HCEC 1CT (cell line): Measurements from ENCODE around the gene RFK.
A peak's percentile ranks its signal among the peaks of the same experiment; 100 is the strongest.

ENCODE experiments used
- DNase-seq: peaks from one replicate; pipeline ENCODE4 v3.0.0-alpha.2; 2017

The RFK gene

GRCh38 chr9:76405868-76406267 lies 11.6 kb upstream of the RFK start:
- DNase-seq, result no peak

GRCh38 chr9:76405340-76405739 lies 11.1 kb upstream of the RFK start:
- DNase-seq, result no peak

- no peak for DNase-seq
These were observed 10.2 kb upstream of the RFK start for GRCh38 chr9:76404401-76404800.

DNA sequence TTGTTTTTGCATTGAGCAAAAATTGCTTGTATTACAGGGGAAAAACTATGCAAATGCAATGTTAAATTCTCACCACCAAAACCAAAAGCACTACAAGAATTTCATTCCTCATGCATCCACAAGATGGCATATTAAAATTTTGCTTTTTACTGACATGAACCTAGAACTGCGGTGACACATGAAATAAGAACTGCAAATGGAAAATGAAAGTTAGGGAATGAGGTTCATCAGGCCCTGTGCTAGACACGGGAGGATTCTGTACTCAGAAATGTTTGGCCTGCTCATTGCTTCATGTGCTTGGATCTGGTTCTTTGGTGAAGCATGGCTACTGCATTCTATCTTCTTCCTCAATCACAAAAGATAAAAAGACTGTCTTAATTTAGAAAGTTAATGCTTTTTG lies 9.1 kb upstream of the RFK start:
- DNase-seq, result peak; percentile 85

DNA sequence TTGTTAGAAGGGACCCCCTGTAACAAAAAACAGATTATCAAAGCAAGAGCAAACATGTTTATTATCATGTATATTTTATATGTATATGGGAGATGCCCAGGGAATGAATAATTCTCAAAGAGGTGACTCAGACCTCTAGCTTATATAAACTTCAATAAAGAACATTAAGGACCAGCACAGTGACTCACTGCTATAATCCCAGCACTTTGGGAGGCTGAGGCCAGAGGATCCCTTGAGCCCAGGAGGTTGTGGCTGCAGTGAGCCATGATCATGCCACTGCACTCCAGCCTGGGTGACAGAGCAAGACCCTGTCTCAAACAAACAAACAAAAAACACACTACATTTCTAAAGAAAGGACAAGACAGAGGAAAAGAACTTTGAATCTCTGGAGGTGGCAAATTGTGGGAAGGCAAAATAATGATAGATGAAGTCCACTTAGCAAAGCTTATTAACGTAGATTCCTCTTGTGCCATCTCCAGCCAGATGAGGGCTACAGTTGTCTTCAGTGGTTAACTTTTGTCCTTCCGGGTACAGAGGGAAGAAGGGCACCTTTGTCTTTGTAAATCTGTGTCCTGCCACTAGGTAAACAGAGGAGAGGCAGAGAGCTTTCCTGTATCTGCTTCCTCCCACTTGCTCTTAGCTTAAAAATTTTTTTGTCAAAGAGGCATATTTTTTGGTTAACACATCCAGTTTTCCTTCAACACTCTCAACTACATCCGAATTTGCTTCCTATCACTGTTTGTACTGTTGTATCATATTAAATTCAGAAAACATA lies 7.5 kb upstream of the RFK start:
- peak; percentile 63 for DNase-seq

- DNase-seq, result no peak
These were observed 7.0 kb upstream of the RFK start for GRCh38 chr9:76401176-76401575.

DNA sequence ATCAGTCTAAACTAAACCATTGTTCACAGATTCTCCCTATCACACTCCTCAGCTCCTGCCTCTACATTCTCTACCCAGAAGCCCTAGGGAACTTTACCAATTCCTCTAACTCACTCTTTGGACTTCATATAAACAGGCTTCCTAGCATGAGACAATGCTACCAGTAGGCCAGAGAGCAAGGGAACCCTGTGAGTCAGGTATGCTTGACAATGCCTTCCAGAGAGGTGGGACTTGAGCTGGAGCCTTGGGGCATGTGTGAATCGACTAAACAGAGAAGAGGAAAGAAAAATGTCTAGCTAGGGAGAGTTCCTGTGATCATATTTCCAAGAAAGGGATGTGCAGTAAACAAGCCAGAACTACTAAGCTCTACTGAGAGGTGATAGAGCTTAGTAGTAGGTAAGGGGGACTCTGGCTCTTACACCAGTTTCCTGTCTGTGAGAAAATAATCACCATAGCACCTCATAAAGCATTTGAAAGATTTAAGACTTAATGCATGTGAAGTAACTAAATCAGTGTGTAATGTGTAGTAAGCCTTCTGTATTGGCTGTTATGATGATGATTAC lies 6.4 kb upstream of the RFK start:
- no peak for DNase-seq

- no peak for DNase-seq
These were observed 5.6 kb upstream of the RFK start for GRCh38 chr9:76399856-76400255.

DNA sequence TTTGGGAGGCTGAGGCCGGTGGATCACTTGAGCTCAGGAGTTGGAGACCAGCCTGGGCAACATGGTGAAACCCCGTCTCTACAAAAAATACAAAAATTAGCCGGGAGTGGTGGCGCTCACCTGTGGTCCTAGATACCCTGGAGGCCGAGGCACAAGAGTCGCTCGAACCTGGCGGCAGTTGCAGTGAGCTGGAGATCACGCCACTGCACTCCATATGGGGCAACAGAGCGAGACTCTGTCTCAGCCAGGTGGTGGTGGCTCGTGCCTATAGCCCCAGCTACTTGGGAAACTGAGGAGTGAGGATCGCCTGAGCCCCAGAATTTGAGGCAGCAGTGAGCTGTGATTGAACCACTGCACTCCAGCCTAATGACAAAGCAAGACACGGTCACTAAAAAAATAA lies 2.4 kb upstream of the RFK start:
- DNase-seq, result no peak

- no peak for DNase-seq
These were observed 1.9 kb upstream of the RFK start for GRCh38 chr9:76396144-76396543.

DNA sequence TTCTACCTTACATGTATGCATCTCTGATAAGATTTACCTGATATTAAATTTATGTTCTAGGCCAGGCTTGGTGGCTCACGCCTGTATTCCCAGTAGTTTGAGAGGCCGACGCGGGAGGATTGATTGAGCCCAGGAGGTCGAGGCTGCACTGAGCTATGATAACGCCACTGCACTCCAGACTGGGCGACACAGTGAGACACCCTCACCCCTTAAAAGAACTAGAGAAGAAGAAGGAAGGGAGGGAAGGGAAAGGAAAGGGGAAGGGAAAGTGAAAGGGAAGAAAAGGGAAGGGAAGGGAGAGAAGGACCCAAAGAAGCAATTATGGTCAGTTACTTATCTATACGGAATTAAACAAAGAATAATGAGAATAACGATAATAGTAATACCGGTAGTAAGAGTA lies 1.2 kb upstream of the RFK start:
- no peak for DNase-seq

DNA sequence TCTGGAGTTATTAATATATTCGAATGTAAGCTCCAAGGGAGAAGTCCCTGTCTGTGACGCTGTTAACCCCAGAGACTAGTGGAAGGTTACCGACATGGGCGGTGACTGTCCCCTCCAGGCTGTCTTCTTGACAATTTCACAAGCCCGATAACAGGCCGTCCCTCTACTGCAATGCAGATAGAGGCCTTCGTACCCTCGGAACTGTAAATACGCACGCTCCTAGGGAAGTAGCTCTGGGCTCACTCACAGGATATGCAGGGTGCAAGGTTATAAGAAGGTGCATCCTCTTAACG lies 680 bp upstream of the RFK start:
- DNase-seq, result no peak

DNA sequence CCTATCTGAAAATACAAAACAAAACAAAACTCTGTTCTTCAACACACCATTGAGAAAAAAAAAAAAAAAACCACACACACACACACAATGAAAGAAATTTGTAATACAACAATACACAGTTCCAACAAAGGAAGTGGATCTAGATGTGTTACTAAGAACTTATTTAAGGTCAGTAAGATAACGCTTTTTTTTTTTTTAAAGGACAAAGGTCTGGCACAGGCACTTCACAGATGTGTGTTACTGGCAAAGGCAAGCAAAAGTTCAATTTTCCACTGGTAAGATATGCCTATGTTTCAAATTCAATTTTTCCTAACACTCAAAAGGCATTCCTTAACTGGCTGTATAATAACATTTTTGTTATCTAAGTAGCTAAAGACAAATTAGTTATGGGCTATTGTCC lies 3.6 kb downstream of the RFK start:
- DNase-seq, result no peak

GRCh38 chr9:76379494-76379893 lies 14.7 kb downstream of the RFK start:
- DNase-seq, result no peak

- DNase-seq, result no peak
These were observed 15.7 kb downstream of the RFK start for GRCh38 chr9:76378367-76379073.

DNA sequence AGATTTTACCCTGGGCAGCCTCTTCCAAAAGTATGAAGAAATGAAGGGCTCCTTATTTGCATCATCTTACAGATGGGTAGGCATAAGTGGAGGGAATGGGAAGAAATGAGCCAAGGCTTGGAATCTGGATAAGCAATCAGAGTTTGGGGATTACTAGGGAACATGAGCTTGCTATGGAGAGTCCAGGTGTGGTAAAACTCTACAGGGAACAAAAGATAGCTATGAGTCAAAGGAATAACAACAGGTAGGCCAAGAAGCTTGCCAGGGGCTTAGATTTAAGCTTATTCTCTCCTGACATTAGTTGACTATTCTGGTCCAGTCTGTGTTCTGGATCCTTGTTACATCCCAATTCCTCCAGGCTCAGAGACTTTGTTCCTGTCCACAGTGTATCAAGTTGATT lies 16.4 kb downstream of the RFK start:
- no peak for DNase-seq

DNA sequence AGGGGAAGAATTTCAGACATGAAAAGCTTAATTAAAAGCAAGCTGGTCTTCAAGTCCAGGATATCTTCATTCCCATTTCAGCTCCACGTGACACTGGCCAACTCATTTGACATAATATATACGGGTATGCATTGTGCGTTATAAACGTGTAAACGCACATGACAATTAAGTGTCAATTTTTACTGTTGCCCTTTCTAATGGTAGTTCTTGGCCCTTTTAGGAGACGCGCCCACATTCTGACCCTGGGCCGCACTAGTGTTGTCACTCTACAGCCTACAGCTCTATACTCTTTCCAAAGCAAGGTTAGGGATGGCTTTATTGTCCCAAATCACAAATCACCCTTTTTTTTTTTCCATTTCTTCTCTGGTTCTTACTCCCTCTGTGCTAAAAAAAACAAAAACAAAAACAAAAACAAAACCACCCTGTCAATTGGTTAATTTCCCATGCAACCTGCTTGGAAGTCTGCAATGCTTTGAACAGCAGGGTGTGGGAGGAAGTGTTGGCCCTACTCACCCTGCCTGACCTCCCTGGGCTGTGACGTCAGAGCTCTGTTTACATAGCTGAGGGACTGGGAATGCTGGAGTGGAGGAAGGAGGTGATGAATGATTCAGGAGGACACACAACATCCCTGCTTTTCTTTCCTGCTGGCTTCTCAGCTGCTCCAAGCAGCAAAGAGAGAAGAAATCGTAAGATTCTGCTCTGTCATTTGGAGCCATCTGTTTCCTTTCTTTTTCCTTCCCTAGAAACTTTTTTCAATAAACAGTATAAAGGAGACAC lies 19.3 kb downstream of the RFK start:
- DNase-seq, result peak; percentile 93

GRCh38 chr9:76373784-76374474 lies 20.3 kb downstream of the RFK start:
- DNase-seq, result no peak

DNA sequence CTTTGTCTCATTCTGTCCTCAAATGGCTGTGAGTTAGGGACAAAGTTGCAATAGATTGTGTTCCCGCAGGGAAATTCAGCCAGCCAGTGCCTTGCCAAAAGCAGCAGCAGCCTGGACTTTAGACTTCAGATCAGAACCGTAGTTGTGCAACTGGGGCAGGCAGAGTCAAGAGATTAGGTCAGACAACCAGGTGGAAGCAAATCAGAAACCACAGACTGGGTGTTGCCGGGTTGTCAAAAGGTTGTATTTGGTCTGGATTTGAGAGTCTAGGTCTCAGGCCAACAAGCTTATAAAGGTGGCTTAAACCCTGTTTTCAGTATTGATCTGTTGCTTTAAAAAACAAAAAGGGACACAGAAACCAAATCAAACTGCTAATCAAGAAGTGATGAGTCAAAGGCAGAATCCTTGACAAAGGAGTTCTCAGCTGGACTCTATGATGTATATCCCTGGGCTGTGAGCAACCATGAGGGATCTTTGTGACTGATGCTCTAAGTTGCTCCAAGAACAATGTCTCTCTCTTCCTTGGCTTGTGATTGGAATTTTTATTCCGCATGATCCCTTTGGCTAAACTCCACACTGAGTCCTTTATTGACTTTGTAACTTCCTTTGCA lies 20.9 kb downstream of the RFK start:
- peak; percentile 82 for DNase-seq

- no peak for DNase-seq
These were observed 21.9 kb downstream of the RFK start for GRCh38 chr9:76372336-76372735.

DNA sequence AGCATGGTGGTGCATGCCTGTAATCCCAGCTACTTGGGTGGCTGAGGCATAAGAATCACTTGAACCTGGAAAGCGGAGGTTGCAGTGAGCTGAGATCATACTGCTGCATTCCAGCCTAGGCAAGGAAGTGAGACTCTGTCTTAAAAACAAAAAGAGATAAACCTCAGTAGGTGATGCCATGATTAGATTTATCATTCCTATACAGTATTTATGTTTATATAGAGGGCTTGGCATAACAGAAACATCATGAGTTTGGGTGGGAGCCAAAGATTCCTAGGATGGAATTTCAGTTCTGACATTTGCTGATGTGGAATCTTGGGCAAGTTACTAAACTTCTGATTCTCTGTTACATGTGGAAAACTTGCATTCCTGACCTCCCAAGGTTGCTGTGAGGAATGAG lies 22.3 kb downstream of the RFK start:
- DNase-seq, result peak; percentile 39

DNA sequence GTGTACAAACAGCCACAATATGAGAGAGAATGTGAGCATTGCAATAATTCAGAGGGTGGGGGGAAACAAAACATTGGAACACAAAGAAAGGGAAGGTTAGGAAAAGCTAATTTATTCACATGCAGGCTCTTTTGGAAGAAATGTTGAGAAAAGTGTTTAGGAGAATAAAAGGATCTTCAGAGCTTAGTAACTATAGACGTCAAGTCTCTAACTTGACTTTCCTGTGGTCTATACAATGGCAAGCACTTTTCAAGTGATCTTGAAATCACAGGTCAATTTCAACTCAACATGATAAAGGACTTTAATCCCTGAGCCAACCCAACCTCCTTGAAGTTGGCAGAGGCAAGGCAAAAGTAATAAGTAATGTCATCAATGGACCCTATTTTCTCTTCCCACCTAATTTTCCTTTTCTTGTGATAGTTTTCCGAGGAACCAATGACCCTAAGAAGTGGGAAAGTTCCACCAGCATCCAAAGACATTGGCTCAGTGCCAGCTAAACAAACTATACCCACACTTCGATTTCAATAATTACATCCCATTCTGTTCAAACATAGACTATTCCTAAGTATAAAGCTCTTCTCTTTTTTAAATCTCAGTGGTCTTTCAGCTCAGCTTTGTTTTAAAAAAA lies 23.7 kb downstream of the RFK start:
- DNase-seq, result no peak
